Upper lobe of right lung (tissue), 1 donor: ENCODE data around the gene RTP4. TPM values are rescaled to one million over a fixed set of nuclear protein-coding genes. Genes with fewer than 3 reads are reported as not detected.

Experiments
- ATAC-seq: fragments of 200-7000 bp; cut with Tn5 transposase; one replicate; pipeline ENCODE4 v1.9.1; 2020; ENCODE audit warnings: mild to moderate bottlenecking, moderate library complexity
- DNase-seq: peaks from one replicate; pipeline ENCODE4 v3.0.0-alpha.2; 2020
- H3K27ac ChIP-seq: fragments of 200-600 bp; one replicate; pipeline ENCODE4 v1.8.0; 2022
- H3K27me3 ChIP-seq: fragments of 200-600 bp; one replicate; pipeline ENCODE4 v1.8.0; 2022; ENCODE audit warnings: mild to moderate bottlenecking
- H3K36me3 ChIP-seq: fragments of 200-600 bp; one replicate; pipeline ENCODE4 v1.8.0; 2022
- H3K4me1 ChIP-seq: fragments of 200-600 bp; one replicate; pipeline ENCODE4 v1.8.0; 2022
- H3K4me3 ChIP-seq: fragments of 200-600 bp; one replicate; pipeline ENCODE4 v1.8.0; 2022; ENCODE audit warnings: mild to moderate bottlenecking
- H3K9me3 ChIP-seq: fragments of 200-600 bp; one replicate; pipeline ENCODE4 v1.8.0; 2022
- CTCF ChIP-seq: fragments of 200-600 bp; IDR thresholded peaks from one replicate; pipeline ENCODE4 v1.8.0; 2022; ENCODE audit warnings: antibody characterized with exemption
- intact Hi-C: fragments of 100-400 bp; cut with DNase I; formaldehyde crosslinking; loops from one replicate; pipeline ENCODE4 v1.11.0; 2022
- total RNA-seq: library from RNA; stranded (reverse); fragmentation: NEBNext Ultra II Directional; extraction: Animal tissue kit (Norgen Biotek cat#: 25700); gene quantifications from one replicate; pipeline ENCODE4 v1.2.1, GENCODE V29; 2021
- donor health status: DM: no; HTN: yes; CAD: no; lungs with severe emphysema.

RTP4 gene
- total RNA-seq, 1 donor from 2014 or later, result 5.6 TPM

- H3K36me3 ChIP-seq, result no peaks in the 10 kb centered on the region
- no peak for TF ChIP-seq CTCF
- intact Hi-C loops, result no loop called here
- H3K4me1 ChIP-seq, result peaks cover 23% of the 10 kb centered on the region
- no peak overlapping the region for H3K27ac ChIP-seq
- no peaks in the 10 kb centered on the region for H3K9me3 ChIP-seq
- no peaks in the 10 kb centered on the region for H3K27me3 ChIP-seq
- ATAC-seq (no peak), DNase-seq (no peak)
- H3K4me3 ChIP-seq, result peak overlapping the region; percentile 54
These were observed 1.9 kb downstream of the RTP4 start for GRCh38 chr3:187370051-187370450.

DNA sequence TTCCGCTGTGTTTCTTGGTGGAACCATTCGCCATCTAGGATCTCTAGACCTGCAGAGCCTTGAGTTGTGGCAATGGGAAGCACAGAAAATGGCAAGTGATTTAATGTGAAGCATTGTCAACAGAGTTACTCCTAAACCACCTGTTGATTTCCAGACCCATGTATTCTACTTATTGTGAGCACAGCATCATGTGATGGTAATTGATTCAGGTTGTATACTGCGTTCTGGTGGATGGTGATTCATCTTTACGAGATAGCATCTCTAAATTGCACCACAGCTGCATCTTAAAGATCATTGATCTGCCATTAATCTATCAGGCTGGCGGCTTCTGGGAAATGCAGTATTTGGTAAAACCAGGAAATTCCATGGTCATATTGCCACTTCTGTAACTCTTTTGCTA lies 7.4 kb downstream of the RTP4 start:
- ATAC-seq (no peak), DNase-seq (no peak)
- no peaks in the 10 kb centered on the region for H3K27me3 ChIP-seq
- intact Hi-C loops, result no loop called here
- H3K4me3 ChIP-seq, result no peak overlapping the region
- H3K27ac ChIP-seq, result no peak overlapping the region
- peaks cover 2% of the 10 kb centered on the region for H3K4me1 ChIP-seq
- no peaks in the 10 kb centered on the region for H3K9me3 ChIP-seq
- no peaks in the 10 kb centered on the region for H3K36me3 ChIP-seq
- no peak for TF ChIP-seq CTCF

- no peaks in the 10 kb centered on the region for H3K36me3 ChIP-seq
- ATAC-seq (no peak), DNase-seq (no peak)
- no peaks in the 10 kb centered on the region for H3K9me3 ChIP-seq
- no peak overlapping the region for H3K4me3 ChIP-seq
- H3K27ac ChIP-seq, result no peak overlapping the region
- TF ChIP-seq CTCF, result no peak
- intact Hi-C loops, result no loop called here
- no peaks in the 10 kb centered on the region for H3K27me3 ChIP-seq
- H3K4me1 ChIP-seq, result no peaks in the 10 kb centered on the region
These were observed 9.7 kb downstream of the RTP4 start for GRCh38 chr3:187377842-187378241.

- Histone ChIP-seq H3K4me3 (no peak overlapping the region), H3K36me3 (no peaks in the 10 kb centered on the region), H3K27ac (no peak overlapping the region), H3K9me3 (no peaks in the 10 kb centered on the region), H3K4me1 (no peaks in the 10 kb centered on the region), H3K27me3 (no peaks in the 10 kb centered on the region)
- TF ChIP-seq CTCF, result no peak
- intact Hi-C loops, result no loop called here
- no peak for DNase-seq
- ATAC-seq, result no peak
These were observed 14.5 kb downstream of the RTP4 start for GRCh38 chr3:187382609-187383151.

DNA sequence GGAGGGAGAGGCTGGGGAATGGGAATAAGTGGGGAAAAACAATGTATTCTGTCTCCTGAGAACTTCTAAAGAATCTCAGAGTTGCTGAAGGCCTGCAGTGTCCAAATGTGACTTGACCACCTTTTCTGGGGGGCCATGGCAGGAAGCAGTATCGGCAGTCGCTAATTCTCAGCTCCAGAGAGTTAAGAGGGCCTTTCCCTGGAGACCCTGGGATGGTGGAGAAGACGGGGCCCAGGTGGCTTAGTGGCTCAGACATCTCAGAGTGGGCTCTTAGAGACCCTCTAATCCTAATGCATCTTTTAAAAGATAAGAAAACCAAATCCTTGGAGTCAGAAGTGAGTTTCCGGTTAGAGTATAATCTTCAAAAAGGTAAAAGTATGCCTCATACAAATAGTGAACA lies 15.1 kb downstream of the RTP4 start:
- intact Hi-C loops, result no loop called here
- no peaks in the 10 kb centered on the region for H3K9me3 ChIP-seq
- no peak for TF ChIP-seq CTCF
- H3K4me3 ChIP-seq, result no peak overlapping the region
- H3K4me1 ChIP-seq, result no peaks in the 10 kb centered on the region
- H3K36me3 ChIP-seq, result no peaks in the 10 kb centered on the region
- no peaks in the 10 kb centered on the region for H3K27me3 ChIP-seq
- DNase-seq (no peak), ATAC-seq (no peak)
- no peak overlapping the region for H3K27ac ChIP-seq

- H3K4me1 ChIP-seq, result no peaks in the 10 kb centered on the region
- TF ChIP-seq CTCF, result no peak
- intact Hi-C loops, result no loop called here
- H3K27me3 ChIP-seq, result no peaks in the 10 kb centered on the region
- H3K36me3 ChIP-seq, result no peaks in the 10 kb centered on the region
- ATAC-seq, result no peak
- no peaks in the 10 kb centered on the region for H3K9me3 ChIP-seq
- H3K27ac ChIP-seq, result no peak overlapping the region
- H3K4me3 ChIP-seq, result no peak overlapping the region
- DNase-seq, result no peak
These were observed 17.1 kb downstream of the RTP4 start for GRCh38 chr3:187385296-187385695.
